HCT116 (cell line): Measurements from ENCODE around the gene LAGE3. TPM values are rescaled to one million over a fixed set of nuclear protein-coding genes. Genes with fewer than 3 reads are reported as not detected.

Experiments used
- ATAC-seq: fragments of 200-7000 bp; cut with Tn5 transposase; 2 replicates; pipeline ENCODE4 v1.9.1; 2020; ENCODE audit warnings: mild to moderate bottlenecking, moderate library complexity
- BruUV-seq: library from RNA; stranded (reverse); fragments of 400-500 nt; replicated peaks from 2 replicates; lab custom pipeline; 2021; lab: Mats Ljungman, UMichigan
- CTCF ChIA-PET: fragments of 300-600 bp; sonication (Branson Sonifier 250); formaldehyde crosslinking; loops from one replicate; lab custom pipeline; 2021; ENCODE audit warnings: antibody characterized with exemption; lab: Charles Lee
- POLR2A ChIA-PET: fragments of 300-600, 350-600 bp; sonication (Branson Sonifier 250); formaldehyde crosslinking; loops from one replicate; lab custom pipeline; 2021; ENCODE audit warnings: antibody characterized with exemption; lab: Charles Lee
- RAD21 ChIA-PET, 2 experiments: fragments of 300-600 bp; sonication (Branson Sonifier 250); formaldehyde crosslinking; loops; one replicate each; lab custom pipeline; 2023; ENCODE audit warnings: low total read pairs in 2 of 2; ENCODE audit not compliant: uncharacterized antibody in 2 of 2, unreplicated experiment in 2 of 2, low non-redundant PET in 1 of 2; lab: Charles Lee
- DNase-seq: peaks from one replicate; pipeline ENCODE4 v3.0.0-alpha.2; 2010; ENCODE audit warnings: low read depth, low spot score
- H2AFZ ChIP-seq: fragments of 200-600 bp; shearing (Covaris generic), sonication (generic); 2 replicates; pipeline ENCODE4 v1.6.1; 2017; ENCODE audit warnings: low read depth, mixed run types, mixed read lengths, antibody characterized with exemption, low read length; ENCODE audit not compliant: poor library complexity, severe bottlenecking
- H3K27ac ChIP-seq: 2 replicates; pipeline ENCODE4 v1.5.1; 2012; ENCODE audit warnings: low read depth, low read length
- H3K27me3 ChIP-seq: fragments of 200-600 bp; sonication (generic); 2 replicates; pipeline ENCODE4 v1.6.1; 2016; ENCODE audit warnings: mixed run types, low read length, mixed read lengths; ENCODE audit not compliant: insufficient read depth
- H3K36me3 ChIP-seq, 2 experiments: fragments of 200-500 bp in 1 of 2; fragments of 200-600 bp in 1 of 2; sonication (Bioruptor generic) in 1 of 2; sonication (generic) in 1 of 2; 2 replicates each; pipeline versions ENCODE4 v1.5.1 to v1.6.1; 2014 to 2016; ENCODE audit warnings: low read length in 2 of 2, inconsistent platforms in 1 of 2, mixed read lengths in 1 of 2, mixed run types in 1 of 2; ENCODE audit not compliant: insufficient read depth in 2 of 2, control insufficient read depth in 1 of 2
- H3K4me1 ChIP-seq, 2 experiments: fragments of 200-600 bp in 1 of 2; sonication (generic) in 1 of 2; 2 replicates each; pipeline versions ENCODE4 v1.5.1 to v1.6.1; 2012 to 2017; ENCODE audit warnings: low read length in 2 of 2, inconsistent platforms in 1 of 2, mild to moderate bottlenecking in 1 of 2, mixed read lengths in 1 of 2, mixed run types in 1 of 2, moderate library complexity in 1 of 2; ENCODE audit not compliant: insufficient read depth in 2 of 2, control insufficient read depth in 1 of 2
- H3K4me2 ChIP-seq: fragments of 200-600 bp; sonication (generic); 2 replicates; pipeline ENCODE4 v1.6.1; 2017; ENCODE audit warnings: mixed run types, low read length, mixed read lengths
- H3K4me3 ChIP-seq, 2 experiments: fragments of 200-600 bp in 1 of 2; sonication (generic) in 1 of 2; replicated peaks in 1 of 2; 2 replicates each; pipeline ENCODE4 v1.5.1; 2011 to 2016; ENCODE audit warnings: low read length in 2 of 2, control low read depth in 1 of 2, low read depth in 1 of 2, mild to moderate bottlenecking in 1 of 2, mixed read lengths in 1 of 2, mixed run types in 1 of 2
- H3K79me2 ChIP-seq: fragments of 200-600 bp; sonication (generic); 2 replicates; pipeline ENCODE4 v1.6.1; 2017; ENCODE audit warnings: mild to moderate bottlenecking, mixed run types, low read length, moderate library complexity, mixed read lengths; ENCODE audit not compliant: insufficient read depth
- H3K9ac ChIP-seq: fragments of 200-600 bp; sonication (generic); 2 replicates; pipeline ENCODE4 v1.6.1; 2016; ENCODE audit warnings: low read length, mixed read lengths
- H3K9me2 ChIP-seq: fragments of 200-600 bp; sonication (generic), shearing (Covaris generic); 2 replicates; pipeline ENCODE4 v1.6.1; 2017; ENCODE audit warnings: mixed run types, mild to moderate bottlenecking, moderate library complexity; ENCODE audit not compliant: insufficient read depth
- H3K9me3 ChIP-seq, 2 experiments: fragments of 200-500 bp in 1 of 2; fragments of 200-600 bp in 1 of 2; sonication (Bioruptor generic) in 1 of 2; sonication (generic) in 1 of 2; 2 replicates each; pipeline ENCODE4 v1.6.1; 2014 to 2017; ENCODE audit warnings: low read length in 2 of 2, mixed read lengths in 2 of 2, inconsistent platforms in 1 of 2, low read depth in 1 of 2, mild to moderate bottlenecking in 1 of 2, mixed run types in 1 of 2, moderate library complexity in 1 of 2; ENCODE audit not compliant: control insufficient read depth in 1 of 2, insufficient read depth in 1 of 2
- H4K20me1 ChIP-seq: fragments of 200-600 bp; sonication (generic), shearing (Covaris generic); 2 replicates; pipeline ENCODE4 v1.6.1; 2017; ENCODE audit warnings: mixed run types, mild to moderate bottlenecking, moderate library complexity; ENCODE audit not compliant: insufficient read depth
- CBX3 ChIP-seq: IDR thresholded peaks from 2 replicates; pipeline ENCODE4 v1.6.1; 2012; ENCODE audit warnings: low read depth
- EZH2phosphoT487 ChIP-seq: fragments of 200-600 bp; IDR thresholded peaks from 2 replicates; pipeline ENCODE4 v1.6.1; 2018; ENCODE audit warnings: antibody characterized with exemption, borderline replicate concordance
- FOSL1 ChIP-seq: IDR thresholded peaks from 2 replicates; pipeline ENCODE4 v1.6.1; 2012; ENCODE audit warnings: low read depth
- POLR2A ChIP-seq: IDR thresholded peaks from 2 replicates; pipeline ENCODE4 v1.7.0; 2011; ENCODE audit warnings: borderline replicate concordance; ENCODE audit not compliant: insufficient read depth, insufficient read length; ENCODE audit errors: extremely low read depth
- POLR2AphosphoS5 ChIP-seq: IDR thresholded peaks from 2 replicates; pipeline ENCODE4 v1.6.1; 2011; ENCODE audit warnings: mild to moderate bottlenecking, low read depth, low read length, moderate library complexity
- RAD21 ChIP-seq: IDR thresholded peaks from 2 replicates; pipeline ENCODE4 v1.6.1; 2012; ENCODE audit warnings: low read depth, mild to moderate bottlenecking
- SIN3A ChIP-seq: IDR thresholded peaks from 2 replicates; pipeline ENCODE4 v1.6.1; 2012; ENCODE audit warnings: low read depth
- SP1 ChIP-seq: IDR thresholded peaks from 2 replicates; pipeline ENCODE4 v1.6.1; 2012; ENCODE audit warnings: low read depth
- SRF ChIP-seq: IDR thresholded peaks from 2 replicates; pipeline ENCODE4 v1.6.1; 2012; ENCODE audit warnings: low read depth
- TCF7L2 ChIP-seq: IDR thresholded peaks from 2 replicates; pipeline ENCODE4 v1.7.0; 2011; ENCODE audit warnings: borderline replicate concordance, inconsistent platforms; ENCODE audit not compliant: insufficient read depth, insufficient read length; ENCODE audit errors: extremely low read depth
- intact Hi-C: fragments of 100-400 bp; cut with micrococcal nuclease; formaldehyde crosslinking; loops from 2 replicates; pipeline ENCODE4 v1.10.0; 2022
- total RNA-seq: library from RNA; stranded (reverse); gene quantifications from one replicate; pipeline ENCODE4 v1.2.1, GENCODE V29; 2021; ENCODE audit not compliant: unreplicated experiment
- TF ChIP-seq, protein P1 (sequence below): IDR thresholded peaks from 2 replicates; pipeline ENCODE4 v1.6.1; 2012
- TF ChIP-seq, protein P2 (sequence below): IDR thresholded peaks from 2 replicates; pipeline ENCODE4 v1.6.1; 2011; ENCODE audit warnings: mild to moderate bottlenecking, low read length, moderate library complexity; ENCODE audit not compliant: insufficient replicate concordance; ENCODE audit errors: extremely low read depth
- TF ChIP-seq, protein P3 (sequence below): IDR thresholded peaks from 2 replicates; pipeline ENCODE4 v1.6.1; 2012

Gene LAGE3
- total RNA-seq, 1 experiment from 2014 or later: 42.8 TPM

DNA sequence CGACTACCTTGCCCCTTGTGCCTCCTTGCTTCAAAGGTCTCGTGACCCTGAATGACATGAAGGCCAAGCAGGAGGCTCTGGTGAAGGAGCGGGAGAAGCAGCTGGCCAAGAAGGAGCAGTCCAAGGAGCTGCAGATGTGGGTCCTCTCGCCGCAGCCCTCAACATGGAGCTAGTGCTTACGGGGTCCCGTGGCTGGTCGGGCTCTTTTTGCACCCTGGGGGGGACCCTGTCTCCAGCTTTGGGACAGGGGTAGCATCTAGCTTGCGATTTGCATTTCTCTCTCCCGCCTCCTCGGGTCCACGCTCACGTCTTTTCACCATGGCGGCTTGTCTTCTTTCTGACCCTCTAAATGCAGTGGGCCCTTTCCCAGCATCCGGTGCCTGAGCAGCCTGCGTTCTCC, 33.3 kb downstream of the LAGE3 start:
- Histone ChIP-seq H3K9me3 (no peaks in the 10 kb centered on the region), H3K4me1 (peaks cover 6 to 16% of the 10 kb centered on the region in 2 experiments; a peak in 3 of 4 replicates), H3K79me2 (peaks cover 7% of the 10 kb centered on the region; the same call in 1 of the 2 replicates), H2AFZ (no peak overlapping the region), H3K4me2 (no peak overlapping the region), H3K9me2 (no peaks in the 10 kb centered on the region), H3K27me3 (no peaks in the 10 kb centered on the region), H3K27ac (no peak overlapping the region), H3K9ac (no peak overlapping the region), H4K20me1 (no peaks in the 10 kb centered on the region), H3K4me3 (no peak overlapping the region)
- CTCF ChIA-PET: no interaction called here
- RAD21 ChIA-PET: no interaction called here
- no TSS peak for BruUV-seq
- POLR2A ChIA-PET: no interaction called here
- intact Hi-C loops: no loop called here
- DNase-seq: no peak
- TF ChIP-seq SIN3A (no peak), RAD21 (no peak), TCF7L2 (no peak), POLR2A (no peak), SP1 (no peak), POLR2AphosphoS5 (no peak), SRF (no peak), CBX3 (no peak), EZH2phosphoT487 (no peak), FOSL1 (no peak)
- TF ChIP-seq, protein P1, sequence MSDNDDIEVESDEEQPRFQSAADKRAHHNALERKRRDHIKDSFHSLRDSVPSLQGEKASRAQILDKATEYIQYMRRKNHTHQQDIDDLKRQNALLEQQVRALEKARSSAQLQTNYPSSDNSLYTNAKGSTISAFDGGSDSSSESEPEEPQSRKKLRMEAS: no peak
- TF ChIP-seq, protein P2, sequence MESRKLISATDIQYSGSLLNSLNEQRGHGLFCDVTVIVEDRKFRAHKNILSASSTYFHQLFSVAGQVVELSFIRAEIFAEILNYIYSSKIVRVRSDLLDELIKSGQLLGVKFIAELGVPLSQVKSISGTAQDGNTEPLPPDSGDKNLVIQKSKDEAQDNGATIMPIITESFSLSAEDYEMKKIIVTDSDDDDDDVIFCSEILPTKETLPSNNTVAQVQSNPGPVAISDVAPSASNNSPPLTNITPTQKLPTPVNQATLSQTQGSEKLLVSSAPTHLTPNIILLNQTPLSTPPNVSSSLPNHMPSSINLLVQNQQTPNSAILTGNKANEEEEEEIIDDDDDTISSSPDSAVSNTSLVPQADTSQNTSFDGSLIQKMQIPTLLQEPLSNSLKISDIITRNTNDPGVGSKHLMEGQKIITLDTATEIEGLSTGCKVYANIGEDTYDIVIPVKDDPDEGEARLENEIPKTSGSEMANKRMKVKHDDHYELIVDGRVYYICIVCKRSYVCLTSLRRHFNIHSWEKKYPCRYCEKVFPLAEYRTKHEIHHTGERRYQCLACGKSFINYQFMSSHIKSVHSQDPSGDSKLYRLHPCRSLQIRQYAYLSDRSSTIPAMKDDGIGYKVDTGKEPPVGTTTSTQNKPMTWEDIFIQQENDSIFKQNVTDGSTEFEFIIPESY: no peak
- TF ChIP-seq, protein P3, sequence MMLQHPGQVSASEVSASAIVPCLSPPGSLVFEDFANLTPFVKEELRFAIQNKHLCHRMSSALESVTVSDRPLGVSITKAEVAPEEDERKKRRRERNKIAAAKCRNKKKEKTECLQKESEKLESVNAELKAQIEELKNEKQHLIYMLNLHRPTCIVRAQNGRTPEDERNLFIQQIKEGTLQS: no peak
- TF ChIP-seq, all 23 proteins: peak for 0
- ATAC-seq: no peak
- no peaks in the 10 kb centered on the region; a peak in 1 of 4 replicates for H3K36me3 ChIP-seq
